GM12878 (cell line): ENCODE measurements around the gene AADACL2. TPM values are rescaled to one million over a fixed set of nuclear protein-coding genes. Genes with fewer than 3 reads are reported as not detected.

ENCODE experiments used
- ATAC-seq: fragments of 200-7000 bp; cut with Tn5 transposase; 3 replicates; pipeline ENCODE4 v1.9.1; 2020; ENCODE audit warnings: mild to moderate bottlenecking, moderate library complexity
- Bru-seq: library from RNA; stranded (reverse); fragments of 400-500 nt; gene quantifications from one replicate; lab custom pipeline; 2021; lab: Mats Ljungman, UMichigan
- BruChase-seq, 2 experiments: library from RNA; stranded (reverse); fragments of 400-500 nt; gene quantifications; one replicate each; lab custom pipeline; 2021; lab: Mats Ljungman, UMichigan
- BruUV-seq: library from RNA; stranded (reverse); fragments of 400-500 nt; replicated peaks from 2 replicates; lab custom pipeline; 2021; lab: Mats Ljungman, UMichigan
- CTCF ChIA-PET: fragments of 300-600 bp; sonication (Branson Sonifier 250); formaldehyde crosslinking; extraction: SDS; loops from one replicate; lab custom pipeline; 2021; ENCODE audit warnings: inconsistent platforms; lab: Yijun Ruan, JAX
- POLR2A ChIA-PET: fragments of 350-600 bp; formaldehyde crosslinking; extraction: SDS; loops from one replicate; lab custom pipeline; 2021; ENCODE audit warnings: inconsistent platforms; lab: Charles Lee
- RAD21 ChIA-PET: fragments of 300-600 bp; sonication (Branson Sonifier 250); formaldehyde crosslinking; loops from one replicate; lab custom pipeline; 2023; ENCODE audit warnings: antibody characterized with exemption; ENCODE audit not compliant: unreplicated experiment; lab: Charles Lee
- SMC1A ChIA-PET: fragments of 300-600 bp; sonication (Branson Sonifier 250); formaldehyde crosslinking; loops from one replicate; lab custom pipeline; 2023; ENCODE audit not compliant: unreplicated experiment, uncharacterized antibody; lab: Charles Lee
- DNase-seq: peaks from one replicate; pipeline ENCODE4 v3.0.0-alpha.2; 2011; ENCODE audit warnings: low read depth, low spot score
- FAIRE-seq: peaks from 3 replicates; lab custom pipeline; 2011; peaks lifted over from hg19 to GRCh38; lab: Jason Lieb, UNC
- H2AFZ ChIP-seq: 2 replicates; pipeline ENCODE4 v1.6.0; 2011; ENCODE audit warnings: low read depth, low read length, control low read depth; ENCODE audit not compliant: control insufficient read depth
- H3K27ac ChIP-seq: 2 replicates; pipeline ENCODE4 v1.5.1; 2011; ENCODE audit warnings: control low read depth; ENCODE audit not compliant: control insufficient read depth, insufficient read depth
- H3K27me3 ChIP-seq, 2 experiments: replicated peaks in 1 of 2; 2 replicates each; pipeline versions ENCODE4 v1.6.0 to v1.6.1; 2011; ENCODE audit warnings: low read length in 1 of 2; ENCODE audit not compliant: control insufficient read depth in 2 of 2, insufficient read depth in 2 of 2
- H3K36me3 ChIP-seq, 2 experiments: 2 replicates each; pipeline ENCODE4 v1.5.1; 2011; ENCODE audit warnings: low read length in 1 of 2; ENCODE audit not compliant: control insufficient read depth in 2 of 2, insufficient read depth in 2 of 2
- H3K4me1 ChIP-seq: 2 replicates; pipeline ENCODE4 v1.6.1; 2011; ENCODE audit warnings: mild to moderate bottlenecking, low read length, moderate library complexity, mixed read lengths; ENCODE audit not compliant: control insufficient read depth, insufficient read depth
- H3K4me2 ChIP-seq: 2 replicates; pipeline ENCODE4 v1.6.0; 2011; ENCODE audit warnings: control low read depth; ENCODE audit not compliant: control insufficient read depth, insufficient read depth
- H3K4me3 ChIP-seq: fragments of 200-600 bp; sonication (generic); 2 replicates; pipeline ENCODE4 v1.5.1; 2016
- H3K79me2 ChIP-seq: 2 replicates; pipeline ENCODE4 v1.6.0; 2011; ENCODE audit warnings: low read length; ENCODE audit not compliant: control insufficient read depth, insufficient read depth
- H3K9ac ChIP-seq: 2 replicates; pipeline ENCODE4 v1.8.0; 2011; ENCODE audit warnings: low read length, control low read depth, mixed read lengths; ENCODE audit not compliant: control insufficient read depth, insufficient read depth
- H3K9me3 ChIP-seq: replicated peaks from 3 replicates; pipeline ENCODE4 v1.5.1; 2011; ENCODE audit warnings: mild to moderate bottlenecking, low read length; ENCODE audit not compliant: control insufficient read depth, insufficient read depth
- H4K20me1 ChIP-seq: 2 replicates; pipeline ENCODE4 v1.6.0; 2011; ENCODE audit not compliant: control insufficient read depth, insufficient read depth
- CEBPB ChIP-seq, 2 experiments: fragments of 150-350 bp in 1 of 2; IDR thresholded peaks; 2 replicates each; pipeline ENCODE4 v1.6.1; 2012 to 2014; ENCODE audit warnings: low read depth in 2 of 2, low read length in 2 of 2, borderline replicate concordance in 1 of 2, inconsistent platforms in 1 of 2
- CHD2 ChIP-seq: IDR thresholded peaks from 2 replicates; pipeline ENCODE4 v1.6.1; 2011; ENCODE audit warnings: low read depth, low read length, improper control_type of control experiment, borderline replicate concordance
- CHD4 ChIP-seq: fragments of 200-600 bp; sonication (generic); IDR thresholded peaks from 2 replicates; pipeline ENCODE4 v1.6.1; 2016; ENCODE audit warnings: mild to moderate bottlenecking
- CREB1 ChIP-seq: IDR thresholded peaks from 2 replicates; pipeline ENCODE4 v1.6.1; 2012; ENCODE audit warnings: low read depth, mild to moderate bottlenecking, inconsistent platforms
- CREM ChIP-seq: IDR thresholded peaks from 2 replicates; pipeline ENCODE4 v1.6.1; 2014; ENCODE audit warnings: antibody characterized with exemption, low read depth
- MAX ChIP-seq: IDR thresholded peaks from 2 replicates; pipeline ENCODE4 v1.6.1; 2012; ENCODE audit warnings: low read depth, low read length, improper control_type of control experiment
- MYC ChIP-seq: IDR thresholded peaks from 2 replicates; pipeline ENCODE4 v1.6.1; 2011; ENCODE audit warnings: mild to moderate bottlenecking, low read length, moderate library complexity, inconsistent platforms; ENCODE audit not compliant: insufficient read depth, insufficient replicate concordance, insufficient read length, severe bottlenecking
- NBN ChIP-seq: fragments of 450-650 bp; IDR thresholded peaks from 2 replicates; pipeline ENCODE4 v1.6.1; 2016
- NR2C1 ChIP-seq: fragments of 450-650 bp; IDR thresholded peaks from 2 replicates; pipeline ENCODE4 v1.6.1; 2017; ENCODE audit warnings: antibody characterized with exemption, mild to moderate bottlenecking, moderate library complexity
- NR2C2 ChIP-seq: IDR thresholded peaks from 2 replicates; pipeline ENCODE4 v1.6.1; 2011; ENCODE audit warnings: borderline replicate concordance, low read depth; ENCODE audit not compliant: control insufficient read depth, insufficient read length
- PAX5 ChIP-seq: IDR thresholded peaks from 2 replicates; pipeline ENCODE4 v1.6.1; 2011; ENCODE audit warnings: low read depth, low read length, borderline replicate concordance
- RAD21 ChIP-seq: IDR thresholded peaks from 2 replicates; pipeline ENCODE4 v1.6.1; 2011; ENCODE audit warnings: mild to moderate bottlenecking, low read depth, low read length, moderate library complexity; ENCODE audit not compliant: insufficient read depth
- SIN3A ChIP-seq: IDR thresholded peaks from 2 replicates; pipeline ENCODE4 v1.6.1; 2012; ENCODE audit warnings: low read depth, low read length, improper control_type of control experiment
- SMC3 ChIP-seq: IDR thresholded peaks from 2 replicates; pipeline ENCODE4 v1.6.1; 2011; ENCODE audit warnings: low read length, improper control_type of control experiment, borderline replicate concordance
- SP1 ChIP-seq: IDR thresholded peaks from one replicate; pipeline ENCODE4 v1.6.1; 2011; ENCODE audit warnings: low read depth, low read length
- STAT3 ChIP-seq: IDR thresholded peaks from 2 replicates; pipeline ENCODE4 v1.6.1; 2011; ENCODE audit warnings: low read depth, low read length, improper control_type of control experiment
- TCF12 ChIP-seq: IDR thresholded peaks from 2 replicates; pipeline ENCODE4 v1.6.1; 2011; ENCODE audit warnings: low read depth, mild to moderate bottlenecking, low read length
- ZBED1 ChIP-seq: IDR thresholded peaks from 2 replicates; pipeline ENCODE4 v1.6.1; 2016; ENCODE audit warnings: borderline replicate concordance
- WGBS: methylation state at CpG from one replicate; pipeline ENCODE4 v1.1.6; 2016; ENCODE audit warnings: low lambda C conversion rate; ENCODE audit not compliant: insufficient replicate concordance, insufficient coverage; ENCODE audit errors: missing lambda C conversion rate; 5-methylcytosine and 5-hydroxymethylcytosine counted together
- in situ Hi-C: fragments of 300-500 bp; cut with MboI; formaldehyde crosslinking; loops from 9 replicates; pipeline ENCODE4 v1.14.3; 2018; ENCODE audit warnings: mixed read lengths
- intact Hi-C: fragments of 100-400 bp; cut with micrococcal nuclease; formaldehyde crosslinking; loops from one replicate; pipeline ENCODE4 v1.14.2; 2022; ENCODE audit not compliant: unreplicated experiment
- long read RNA-seq, 2 experiments: library from polyadenylated mRNA; unstranded; transcript quantifications; one replicate each; pipeline ENCODE4 v2.0.0, GENCODE V29; 2019 to 2020
- polyA minus RNA-seq, 3 experiments: library from RNA; depleted of rRNA, polyadenylated mRNA; stranded (reverse); fragments of >200 nt; gene quantifications; 2 replicates each; pipeline ENCODE4 v1.2.3, GENCODE V29; 2011
- polyA plus RNA-seq, 11 experiments: library from polyadenylated mRNA; depleted of rRNA in 4 of 11; unstranded in 6 of 11; stranded (reverse) in 5 of 11; fragments of >200 nt; fragmentation: Nextera tagmentation in 4 of 11; fragmentation: Illumina TruSeq in 1 of 11; extraction: Ambion mirVana in 4 of 11; extraction: Trizol in 1 of 11; gene quantifications; 1 replicate in 1 of 11; 2 replicates in 10 of 11; pipeline versions ENCODE4 v1.2.1 to v1.2.3, GENCODE V29; 2011 to 2016; ENCODE audit warnings: inconsistent platforms in 2 of 11, missing spikeins in 2 of 11, low read depth in 1 of 11
- total RNA-seq, 4 experiments: library from RNA; depleted of rRNA in 3 of 4; stranded (reverse); fragments of >200 nt in 3 of 4; fragmentation: Illumina TruSeq in 1 of 4; extraction: Trizol in 1 of 4; gene quantifications; 2 replicates each; pipeline versions ENCODE4 v1.2.1 to v1.2.3, GENCODE V29; 2013 to 2021
- TF ChIP-seq, protein P1 (sequence below): fragments of 450-650 bp; IDR thresholded peaks from 2 replicates; pipeline ENCODE4 v1.6.1; 2018; ENCODE audit warnings: mild to moderate bottlenecking, low read depth, moderate library complexity; ENCODE audit not compliant: partially characterized antibody
- TF ChIP-seq, protein P2 (sequence below): IDR thresholded peaks from 2 replicates; pipeline ENCODE4 v1.6.1; 2012; ENCODE audit warnings: low read depth, low read length, improper control_type of control experiment

The AADACL2 gene
- total RNA-seq (2013; cell fraction: nucleolus; rRNA removed): not detected in 2 replicates
- total RNA-seq (2014; rRNA removed) (not detected in 2 replicates), total RNA-seq (2014; rRNA removed; fragmentation: Illumina TruSeq; extraction: Trizol) (not detected in 2 replicates), total RNA-seq (2021) (not detected in 2 replicates), polyA plus RNA-seq (2011; rRNA removed) (not detected in 2 replicates), polyA plus RNA-seq (2014; fragmentation: Illumina TruSeq; extraction: Trizol) (not detected in 2 replicates), polyA plus RNA-seq (2014; fragmentation: Nextera tagmentation; extraction: Ambion mirVana) (not detected), polyA plus RNA-seq (2014; rRNA removed) (not detected in 2 replicates), polyA plus RNA-seq (2016; fragmentation: Nextera tagmentation; extraction: Ambion mirVana) (not detected), polyA minus RNA-seq (2011; rRNA and poly(A)+ RNA removed) (not detected in 2 replicates), Bru-seq, nascent RNA (not detected), BruChase-seq, experiment 1, labeled RNA remaining after a 6-hour chase (not detected), BruChase-seq, experiment 2, labeled RNA remaining after a 2-hour chase (not detected)
- polyA plus RNA-seq (2011; ENCODE audit: low read depth): not detected
- polyA plus RNA-seq (2011; cell fraction: cytosol; rRNA removed): not detected in 2 replicates
- polyA plus RNA-seq (2011; cell fraction: nucleus; rRNA removed): not detected in 2 replicates
- polyA plus RNA-seq (2012): not detected in 2 replicates
- polyA minus RNA-seq (2011; cell fraction: cytosol; rRNA and poly(A)+ RNA removed): not detected in 2 replicates
- polyA minus RNA-seq (2011; cell fraction: nucleus; rRNA and poly(A)+ RNA removed): not detected in 2 replicates
- long read RNA-seq, experiment 1: 0 reads
- long read RNA-seq, experiment 2: 0 reads

DNA sequence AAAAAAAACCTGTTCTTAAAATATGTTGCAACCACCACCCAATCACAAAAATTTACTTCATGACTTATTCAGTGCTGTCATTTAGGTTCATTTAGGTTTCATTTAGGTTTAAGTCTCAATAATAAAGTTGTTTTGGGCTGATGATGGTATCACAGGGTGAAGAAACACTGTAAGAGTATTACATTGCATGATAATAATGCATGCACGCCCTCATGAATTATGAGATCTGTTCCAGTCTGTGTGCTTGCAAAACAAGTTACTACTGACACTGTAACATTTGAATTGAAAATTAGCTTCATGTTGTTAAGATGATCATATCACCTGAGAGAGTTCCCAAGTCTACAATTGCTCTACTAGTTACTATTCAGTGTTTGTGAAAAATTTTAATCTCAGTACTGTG lies at the start of gene AADACL2:
AADACL2 (plus strand) TSS at position 315 of the 400 bp plus-strand sequence. CDS start 109 bp downstream, outside the sequence.
- no peaks in the 10 kb centered on the region for H3K79me2 ChIP-seq
- no peak within 1 kb of the TSS for H2AFZ ChIP-seq
- H3K27me3 ChIP-seq: no peaks in the 10 kb centered on the region
- H3K36me3 ChIP-seq: no peaks in the 10 kb centered on the region
- DNase-seq (no peak), ATAC-seq (no peak), FAIRE-seq (no peak)
- H3K27ac ChIP-seq: no peak within 1 kb of the TSS
- ChIA-PET SMC1A (interaction anchor here (1.0 to 1.5 kb wide), 3 partner anchors 25 to 103 kb away, joined by 3 read pairs; no protein-coding TSS in a partner anchor), RAD21 (no interaction called here), CTCF (no interaction called here), POLR2A (no interaction called here)
- H3K4me3 ChIP-seq: no peak within 1 kb of the TSS
- no TSS peak for BruUV-seq
- no peak within 1 kb of the TSS for H3K9ac ChIP-seq
- no peaks in the 10 kb centered on the region for H3K4me1 ChIP-seq
- intact Hi-C loops (no loop called here), in situ Hi-C loops (no loop called here)
- WGBS: 0% methylated on average over 1 of the region's 1 CpG
- no peaks in the 10 kb centered on the region for H4K20me1 ChIP-seq
- no peak within 1 kb of the TSS for H3K4me2 ChIP-seq
- H3K9me3 ChIP-seq: no peaks in the 10 kb centered on the region
- TF ChIP-seq MAX: no peak
- TF ChIP-seq PAX5: no peak
- TF ChIP-seq, protein P1, sequence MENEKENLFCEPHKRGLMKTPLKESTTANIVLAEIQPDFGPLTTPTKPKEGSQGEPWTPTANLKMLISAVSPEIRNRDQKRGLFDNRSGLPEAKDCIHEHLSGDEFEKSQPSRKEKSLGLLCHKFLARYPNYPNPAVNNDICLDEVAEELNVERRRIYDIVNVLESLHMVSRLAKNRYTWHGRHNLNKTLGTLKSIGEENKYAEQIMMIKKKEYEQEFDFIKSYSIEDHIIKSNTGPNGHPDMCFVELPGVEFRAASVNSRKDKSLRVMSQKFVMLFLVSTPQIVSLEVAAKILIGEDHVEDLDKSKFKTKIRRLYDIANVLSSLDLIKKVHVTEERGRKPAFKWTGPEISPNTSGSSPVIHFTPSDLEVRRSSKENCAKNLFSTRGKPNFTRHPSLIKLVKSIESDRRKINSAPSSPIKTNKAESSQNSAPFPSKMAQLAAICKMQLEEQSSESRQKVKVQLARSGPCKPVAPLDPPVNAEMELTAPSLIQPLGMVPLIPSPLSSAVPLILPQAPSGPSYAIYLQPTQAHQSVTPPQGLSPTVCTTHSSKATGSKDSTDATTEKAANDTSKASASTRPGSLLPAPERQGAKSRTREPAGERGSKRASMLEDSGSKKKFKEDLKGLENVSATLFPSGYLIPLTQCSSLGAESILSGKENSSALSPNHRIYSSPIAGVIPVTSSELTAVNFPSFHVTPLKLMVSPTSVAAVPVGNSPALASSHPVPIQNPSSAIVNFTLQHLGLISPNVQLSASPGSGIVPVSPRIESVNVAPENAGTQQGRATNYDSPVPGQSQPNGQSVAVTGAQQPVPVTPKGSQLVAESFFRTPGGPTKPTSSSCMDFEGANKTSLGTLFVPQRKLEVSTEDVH: no peak
- TF ChIP-seq ZBED1: no peak
- TF ChIP-seq NR2C1: no peak
- TF ChIP-seq RAD21: no peak
- no peak for TF ChIP-seq CHD2
- no peak for TF ChIP-seq MYC
- TF ChIP-seq, protein P2, sequence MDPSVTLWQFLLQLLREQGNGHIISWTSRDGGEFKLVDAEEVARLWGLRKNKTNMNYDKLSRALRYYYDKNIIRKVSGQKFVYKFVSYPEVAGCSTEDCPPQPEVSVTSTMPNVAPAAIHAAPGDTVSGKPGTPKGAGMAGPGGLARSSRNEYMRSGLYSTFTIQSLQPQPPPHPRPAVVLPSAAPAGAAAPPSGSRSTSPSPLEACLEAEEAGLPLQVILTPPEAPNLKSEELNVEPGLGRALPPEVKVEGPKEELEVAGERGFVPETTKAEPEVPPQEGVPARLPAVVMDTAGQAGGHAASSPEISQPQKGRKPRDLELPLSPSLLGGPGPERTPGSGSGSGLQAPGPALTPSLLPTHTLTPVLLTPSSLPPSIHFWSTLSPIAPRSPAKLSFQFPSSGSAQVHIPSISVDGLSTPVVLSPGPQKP: no peak
- TF ChIP-seq CHD4: no peak
- no peak for TF ChIP-seq TCF12
- TF ChIP-seq NBN: no peak
- TF ChIP-seq CREB1: no peak
- TF ChIP-seq STAT3: no peak
- no peak for TF ChIP-seq CREM
- no peak for TF ChIP-seq CEBPB (IDR thresholded peaks at IDR 0.05; ENCODE audit: borderline replicate concordance in 1 of 2, low read depth in 2 of 2, low read length in 2 of 2)
- no peak for TF ChIP-seq SIN3A
- no peak for TF ChIP-seq SP1
- no peak for TF ChIP-seq SMC3
- TF ChIP-seq NR2C2: no peak
